Body of pancreas (tissue), 4 donors: ENCODE data around the gene SKIC2. TPM values are rescaled to one million over a fixed set of nuclear protein-coding genes. Genes with fewer than 3 reads are reported as not detected.

Source experiments
- ATAC-seq: fragments of 150-250 bp; one replicate; pipeline ENCODE4 v1.9.1; 2016
- DNase-seq, 4 donors: peaks; one replicate each; pipeline ENCODE4 v3.0.0-alpha.2; 2019
- H3K27ac ChIP-seq, 4 donors: fragments of 200-600 bp; sonication (generic); 1 replicate in 3 of 4; 2 replicates in 1 of 4; pipeline versions ENCODE4 v1.5.1 to v1.6.1; 2016 to 2019; ENCODE audit warnings: mild to moderate bottlenecking in 1 of 4, mixed read lengths in 1 of 4, moderate library complexity in 1 of 4
- H3K27me3 ChIP-seq, 2 donors: fragments of 200-600 bp; sonication (generic); one replicate each; pipeline ENCODE4 v1.6.0; 2016; ENCODE audit warnings: mild to moderate bottlenecking in 1 of 2
- H3K36me3 ChIP-seq, 2 donors: fragments of 200-600 bp; sonication (generic); replicated peaks in 1 of 2; 2 replicates each; pipeline ENCODE4 v1.5.1; 2016; ENCODE audit warnings: low read depth in 2 of 2; ENCODE audit not compliant: insufficient read depth in 1 of 2
- H3K4me1 ChIP-seq: fragments of 200-600 bp; sonication (generic); one replicate; pipeline ENCODE4 v1.6.0; 2016
- H3K4me3 ChIP-seq, 2 donors: fragments of 200-600 bp; sonication (generic); 1 replicate in 1 of 2; 2 replicates in 1 of 2; pipeline ENCODE4 v1.5.1; 2016 to 2019
- H3K9me3 ChIP-seq, 3 donors: fragments of 200-600 bp; sonication (generic); 1 replicate in 2 of 3; 2 replicates in 1 of 3; pipeline ENCODE4 v1.5.1; 2016
- CTCF ChIP-seq, 7 experiments: fragments of 450-650 bp in 4 of 7; fragments of 200-600 bp in 3 of 7; sonication (generic) in 3 of 7; IDR thresholded peaks; one replicate each; pipeline ENCODE4 v1.5.1; 2016 to 2019; ENCODE audit warnings: antibody characterized with exemption in 7 of 7
- POLR2A ChIP-seq, 3 donors: fragments of 450-650 bp; IDR thresholded peaks; one replicate each; pipeline ENCODE4 v1.6.1; 2016; ENCODE audit warnings: antibody characterized with exemption in 3 of 3, mild to moderate bottlenecking in 2 of 3
- WGBS, 2 donors: methylation state at CpG; one replicate each; pipeline ENCODE4 v1.1.5; 2017; 5-methylcytosine and 5-hydroxymethylcytosine counted together
- intact Hi-C: fragments of 100-400 bp; cut with DNase I; formaldehyde crosslinking; loops from one replicate; pipeline ENCODE4 v1.15.1; 2023
- total RNA-seq, 2 donors: library from RNA; depleted of rRNA; stranded (reverse); fragments of >200 nt; gene quantifications; one replicate each; pipeline ENCODE4 v1.1.0, GENCODE V29; 2016

The SKIC2 gene
- total RNA-seq, 2 donors from 2014 or later, result 30.9 to 52.1 TPM

GRCh38 chr6:31969712-31970603, 11.0 kb downstream of the SKIC2 start:
- intact Hi-C loops, result no loop called here
- Histone ChIP-seq H3K27me3 (no peaks in the 10 kb centered on the region), H3K27ac (peak overlapping the region in 2 of 4 donors; percentile 95), H3K4me3 (no peak overlapping the region), H3K9me3 (no peaks in the 10 kb centered on the region), H3K4me1 (peaks cover 30% of the 10 kb centered on the region), H3K36me3 (peaks cover 0 to 17% of the 10 kb centered on the region in 2 donors)
- no peak for ATAC-seq
- no peak for TF ChIP-seq POLR2A (IDR thresholded peaks at IDR 0.05)
- 67 to 74% methylated on average over 17 of the region's 17 CpGs for WGBS, 2 donors
- DNase-seq, result no peak

- intact Hi-C loops, result no loop called here
- no peak for ATAC-seq
- no peaks in the 10 kb centered on the region for H3K9me3 ChIP-seq
- WGBS, 2 donors, result 29 to 46% methylated on average over 18 of the region's 18 CpGs
- peak; percentile 54 to 69 (median 60) for DNase-seq
- no peaks in the 10 kb centered on the region for H3K27me3 ChIP-seq
- H3K27ac ChIP-seq, result peak overlapping the region; percentile 85 to 96 (median 95)
- TF ChIP-seq POLR2A (IDR thresholded peaks at IDR 0.05), result peak in 2 of 3 donors; percentile 37
- no peak for TF ChIP-seq CTCF (IDR thresholded peaks at IDR 0.05)
- peaks cover 30% of the 10 kb centered on the region for H3K4me1 ChIP-seq
- peak overlapping the region in 1 of 2 donors; percentile 49 for H3K4me3 ChIP-seq
- H3K36me3 ChIP-seq, result peaks cover 0 to 15% of the 10 kb centered on the region in 2 donors
Measured at GRCh38 chr6:31970604-31971271, 11.8 kb downstream of the SKIC2 start.

- Histone ChIP-seq H3K27me3 (no peaks in the 10 kb centered on the region), H3K36me3 (peaks cover 0 to 13% of the 10 kb centered on the region in 2 donors), H3K4me3 (peak overlapping the region; percentile 47 to 49), H3K4me1 (peaks cover 30% of the 10 kb centered on the region), H3K27ac (peak overlapping the region; percentile 85 to 96 (median 95)), H3K9me3 (no peaks in the 10 kb centered on the region)
- DNase-seq, result peak in 2 of 4 donors; percentile 13 to 32
- no peak for TF ChIP-seq POLR2A (IDR thresholded peaks at IDR 0.05)
- TF ChIP-seq CTCF (IDR thresholded peaks at IDR 0.05), result peak in 1 of 7 experiments; percentile 10
- WGBS, 2 donors, result 7 to 20% methylated on average over 28 to 29 of the region's 29 CpGs
- intact Hi-C loops, result no loop called here
- no peak for ATAC-seq
Measured at GRCh38 chr6:31971279-31971992, 12.5 kb downstream of the SKIC2 start.

GRCh38 chr6:31971993-31972708, 13.2 kb downstream of the SKIC2 start, which contains the start of gene DXO:
Gene DXO, minus strand, starts transcription at chr6:31972138. Its CDS starts 463 bp downstream, at chr6:31971675.
- Histone ChIP-seq H3K27me3 (no peaks in the 10 kb centered on the region), H3K9me3 (no peaks in the 10 kb centered on the region), H3K4me3 (peak within 1 kb of the TSS; percentile 47 to 49), H3K27ac (peak within 1 kb of the TSS; percentile 85 to 96 (median 95)), H3K4me1 (peaks cover 30% of the 10 kb centered on the region), H3K36me3 (peaks cover 0 to 6% of the 10 kb centered on the region in 2 donors)
- 0 to 1% methylated on average over 28 to 62 of the region's 62 CpGs for WGBS, 2 donors
- intact Hi-C loops, result no loop called here
- DNase-seq, result peak; percentile 95 to 98 (median 95)
- ATAC-seq, result peak; percentile 95
- TF ChIP-seq POLR2A (IDR thresholded peaks at IDR 0.05) (peak; percentile 56 to 73 (median 71)), CTCF (IDR thresholded peaks at IDR 0.05) (peak in 1 of 7 experiments; percentile 3)
